ENCODE measurements around the gene IL17A. TPM values are rescaled to one million over a fixed set of nuclear protein-coding genes. Genes with fewer than 3 reads are reported as not detected.

IL17A gene
- total and polyA plus RNA-seq, 4 donors, result 0.14 TPM; not detected in 3

DNA sequence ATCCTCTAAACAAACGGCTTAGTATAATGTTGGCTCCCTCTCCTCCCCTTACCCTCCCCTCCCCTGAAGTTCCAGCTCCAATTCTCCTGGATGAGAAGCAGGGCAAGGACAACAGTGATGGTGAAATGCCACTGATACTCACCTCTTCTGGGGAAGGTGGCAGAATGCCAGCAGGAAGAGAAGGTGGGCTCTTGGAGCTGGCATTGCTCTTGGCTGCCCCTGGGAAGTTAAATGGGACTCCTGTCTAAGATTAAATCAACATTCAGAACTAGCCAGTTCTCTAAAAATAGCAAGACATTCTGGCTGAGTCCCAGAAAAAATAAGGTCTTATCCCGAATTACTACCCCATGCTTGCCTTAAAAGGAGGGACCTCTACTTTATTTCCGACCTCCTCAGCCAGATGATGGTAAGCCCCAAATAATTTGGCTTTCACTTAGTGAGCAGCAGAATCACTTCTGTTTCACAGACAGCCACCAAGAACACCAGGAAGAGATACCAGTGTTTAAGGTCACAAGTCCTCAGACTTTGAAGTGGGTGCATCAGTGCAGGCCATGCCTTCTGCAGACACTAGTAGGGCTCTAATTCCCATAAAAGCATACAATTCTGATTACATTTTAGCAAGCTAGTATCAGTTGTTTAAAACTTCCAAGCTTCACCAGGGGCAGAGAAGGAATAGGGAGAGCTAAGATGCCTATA lies 46.0 kb upstream of the IL17A start:
- Histone ChIP-seq H3K27me3 (ENCODE audit: control insufficient read depth in 3 of 3, insufficient read depth in 3 of 3, low read length in 2 of 3) (no peaks in the 10 kb centered on the region), H3K4me3 (no peak overlapping the region), H3K27ac (ENCODE audit: low read depth in 1 of 2, low read length in 1 of 2) (no peak overlapping the region), H3K9me3 (ENCODE audit: control insufficient read depth in 4 of 4, insufficient read depth in 3 of 4, low read length in 3 of 4) (no peaks in the 10 kb centered on the region), H3K9ac (ENCODE audit: insufficient read depth in 1 of 2, low read length in 2 of 2) (no peak overlapping the region), H3K4me1 (ENCODE audit: control insufficient read depth in 5 of 5, insufficient read depth in 5 of 5, low read length in 5 of 5) (no peaks in the 10 kb centered on the region), H3K36me3 (ENCODE audit: control insufficient read depth in 4 of 4, insufficient read depth in 4 of 4, low read length in 4 of 4) (no peaks in the 10 kb centered on the region)
- 43 to 59% methylated on average over 3 of the region's 3 CpGs for WGBS, 2 donors
- ATAC-seq (ENCODE audit: insufficient read depth, low FRiP score) (no peak), DNase-seq (peak in 1 of 3 donors; percentile 46)
- TF ChIP-seq, protein P1, sequence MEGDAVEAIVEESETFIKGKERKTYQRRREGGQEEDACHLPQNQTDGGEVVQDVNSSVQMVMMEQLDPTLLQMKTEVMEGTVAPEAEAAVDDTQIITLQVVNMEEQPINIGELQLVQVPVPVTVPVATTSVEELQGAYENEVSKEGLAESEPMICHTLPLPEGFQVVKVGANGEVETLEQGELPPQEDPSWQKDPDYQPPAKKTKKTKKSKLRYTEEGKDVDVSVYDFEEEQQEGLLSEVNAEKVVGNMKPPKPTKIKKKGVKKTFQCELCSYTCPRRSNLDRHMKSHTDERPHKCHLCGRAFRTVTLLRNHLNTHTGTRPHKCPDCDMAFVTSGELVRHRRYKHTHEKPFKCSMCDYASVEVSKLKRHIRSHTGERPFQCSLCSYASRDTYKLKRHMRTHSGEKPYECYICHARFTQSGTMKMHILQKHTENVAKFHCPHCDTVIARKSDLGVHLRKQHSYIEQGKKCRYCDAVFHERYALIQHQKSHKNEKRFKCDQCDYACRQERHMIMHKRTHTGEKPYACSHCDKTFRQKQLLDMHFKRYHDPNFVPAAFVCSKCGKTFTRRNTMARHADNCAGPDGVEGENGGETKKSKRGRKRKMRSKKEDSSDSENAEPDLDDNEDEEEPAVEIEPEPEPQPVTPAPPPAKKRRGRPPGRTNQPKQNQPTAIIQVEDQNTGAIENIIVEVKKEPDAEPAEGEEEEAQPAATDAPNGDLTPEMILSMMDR (IDR thresholded peaks at IDR 0.05; ENCODE audit: control extremely low read depth, extremely low read depth), result no peak

DNA sequence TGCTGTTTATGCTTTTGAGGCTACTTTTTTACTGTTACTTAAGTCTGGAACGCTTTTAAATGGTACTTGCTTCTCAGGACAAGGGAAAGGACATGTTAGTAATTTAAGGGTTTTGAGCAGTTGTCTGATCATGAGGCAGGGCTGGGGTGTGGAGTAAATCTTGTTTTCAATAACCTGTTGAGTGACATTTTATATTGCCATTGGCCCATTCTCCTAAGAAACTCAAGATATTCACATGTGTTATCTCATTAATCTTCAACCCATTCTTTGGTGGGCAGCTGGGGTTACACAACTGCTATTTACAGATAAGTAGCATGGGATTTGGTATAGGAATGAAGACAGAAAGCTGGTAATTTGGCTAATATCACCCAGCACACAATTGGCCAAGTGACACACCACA lies 44.6 kb upstream of the IL17A start:
- no peak for DNase-seq
- Histone ChIP-seq H3K36me3 (ENCODE audit: control insufficient read depth in 4 of 4, insufficient read depth in 4 of 4, low read length in 4 of 4) (no peaks in the 10 kb centered on the region), H3K4me1 (ENCODE audit: control insufficient read depth in 5 of 5, insufficient read depth in 5 of 5, low read length in 5 of 5) (no peaks in the 10 kb centered on the region), H3K27me3 (ENCODE audit: control insufficient read depth in 3 of 3, insufficient read depth in 3 of 3, low read length in 2 of 3) (no peaks in the 10 kb centered on the region), H3K4me3 (no peak overlapping the region), H3K9ac (ENCODE audit: insufficient read depth in 1 of 2, low read length in 2 of 2) (no peak overlapping the region), H3K9me3 (ENCODE audit: control insufficient read depth in 4 of 4, insufficient read depth in 3 of 4, low read length in 3 of 4) (no peaks in the 10 kb centered on the region), H3K27ac (ENCODE audit: low read depth in 1 of 2, low read length in 1 of 2) (no peak overlapping the region)
- TF ChIP-seq, protein P1 (IDR thresholded peaks at IDR 0.05; ENCODE audit: control extremely low read depth, extremely low read depth), result no peak
- ATAC-seq (ENCODE audit: insufficient read depth, low FRiP score), result no peak
- 83 to 92% methylated on average over 1 of the region's 1 CpG for WGBS, 2 donors

DNA sequence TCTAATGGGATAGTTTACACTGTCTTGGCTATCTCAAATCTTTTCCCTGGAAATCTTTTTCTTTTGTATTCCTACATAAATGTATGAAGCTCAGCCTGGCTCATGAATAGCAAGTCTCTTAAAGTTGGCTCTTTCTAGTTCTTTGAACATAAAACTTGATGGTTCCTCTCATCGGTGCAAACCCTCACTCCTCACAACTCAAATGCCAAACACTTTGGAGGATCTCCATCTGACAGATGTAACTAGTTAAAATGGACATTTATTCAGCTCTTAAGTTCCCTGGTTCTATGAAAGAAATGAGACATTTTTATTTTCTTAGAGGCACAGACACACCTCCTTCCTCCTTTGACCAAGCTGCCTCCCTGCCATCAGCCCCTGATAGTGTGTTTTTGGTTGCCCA lies 43.6 kb upstream of the IL17A start:
- H3K27ac ChIP-seq (ENCODE audit: low read depth in 1 of 2, low read length in 1 of 2), result no peak overlapping the region
- 84 to 94% methylated on average over 1 of the region's 1 CpG for WGBS, 2 donors
- ATAC-seq (ENCODE audit: insufficient read depth, low FRiP score), result no peak

More for the DNA sequence above, 43.6 kb upstream of the IL17A start:
- no peaks in the 10 kb centered on the region for H3K36me3 ChIP-seq (ENCODE audit: control insufficient read depth in 4 of 4, insufficient read depth in 4 of 4, low read length in 4 of 4)
- no peak for DNase-seq
- H3K9ac ChIP-seq (ENCODE audit: insufficient read depth in 1 of 2, low read length in 2 of 2), result no peak overlapping the region
- no peaks in the 10 kb centered on the region for H3K9me3 ChIP-seq (ENCODE audit: control insufficient read depth in 4 of 4, insufficient read depth in 3 of 4, low read length in 3 of 4)
- H3K27me3 ChIP-seq (ENCODE audit: control insufficient read depth in 3 of 3, insufficient read depth in 3 of 3, low read length in 2 of 3), result no peaks in the 10 kb centered on the region
- H3K4me3 ChIP-seq, result no peak overlapping the region
- H3K4me1 ChIP-seq (ENCODE audit: control insufficient read depth in 5 of 5, insufficient read depth in 5 of 5, low read length in 5 of 5), result no peaks in the 10 kb centered on the region
- TF ChIP-seq, protein P1 (IDR thresholded peaks at IDR 0.05; ENCODE audit: control extremely low read depth, extremely low read depth), result no peak
